HG02852 (cell line): ENCODE results near the gene FKBP3.
"Not testable (repeated sequence)": the region's sequence is repeated elsewhere in the genome, so short reads cannot be mapped to it uniquely, and the experiment has no call there.

ENCODE experiments used
- ATAC-seq: cut with Tn5 transposase; IDR thresholded peaks from one replicate; pipeline ENCODE4 v1.9.1; 2021; ENCODE audit warnings: mild to moderate bottlenecking, moderate library complexity; ENCODE audit not compliant: unreplicated experiment

Gene FKBP3

GRCh38 chr14:45114327-45114726 lies 20.0 kb downstream of the FKBP3 start:
- no peak for ATAC-seq

GRCh38 chr14:45112896-45113781 lies 21.1 kb downstream of the FKBP3 start:
- ATAC-seq, result no peak

GRCh38 chr14:45104561-45104960 lies 29.7 kb downstream of the FKBP3 start:
- ATAC-seq, result no peak

- ATAC-seq, result no peak
These were observed 30.5 kb downstream of the FKBP3 start for GRCh38 chr14:45103806-45104205.

- no peak for ATAC-seq
These were observed 38.1 kb downstream of the FKBP3 start for GRCh38 chr14:45096218-45096617.

- peak; percentile 61 for ATAC-seq
These were observed 39.1 kb downstream of the FKBP3 start for GRCh38 chr14:45095143-45095542.

GRCh38 chr14:45094275-45094674 lies 40.0 kb downstream of the FKBP3 start:
- ATAC-seq, result no peak

GRCh38 chr14:45091710-45092109 lies 42.6 kb downstream of the FKBP3 start:
- no peak for ATAC-seq

GRCh38 chr14:45089813-45090212 lies 44.5 kb downstream of the FKBP3 start:
- peak; percentile 79 for ATAC-seq

GRCh38 chr14:45084946-45085346 lies 49.3 kb downstream of the FKBP3 start:
- no peak for ATAC-seq

GRCh38 chr14:45083976-45084722 lies 50.1 kb downstream of the FKBP3 start, which contains the start of gene PRPF39:
PRPF39 (plus strand) TSS chr14:45084116; CDS start chr14:45095240, 11,124 bp downstream.
- peak; percentile 85 for ATAC-seq

- ATAC-seq, result peak; percentile 9
These were observed 50.7 kb downstream of the FKBP3 start for GRCh38 chr14:45083617-45083975.

- no peak for ATAC-seq
These were observed 51.9 kb downstream of the FKBP3 start for GRCh38 chr14:45082420-45082819.

- not testable (repeated sequence) for ATAC-seq
These were observed 53.2 kb downstream of the FKBP3 start for GRCh38 chr14:45081096-45081495.

- not testable (repeated sequence) for ATAC-seq
These were observed 53.8 kb downstream of the FKBP3 start for GRCh38 chr14:45080416-45080968.

GRCh38 chr14:45078323-45078722 lies 56.0 kb downstream of the FKBP3 start:
- no peak for ATAC-seq

GRCh38 chr14:45073231-45073879 lies 60.9 kb downstream of the FKBP3 start:
- no peak for ATAC-seq

GRCh38 chr14:45072126-45072525 lies 62.2 kb downstream of the FKBP3 start:
- ATAC-seq, result no peak

GRCh38 chr14:45070215-45070614 lies 64.1 kb downstream of the FKBP3 start:
- ATAC-seq, result no peak

GRCh38 chr14:45068396-45068795 lies 65.9 kb downstream of the FKBP3 start:
- ATAC-seq, result no peak

- no peak for ATAC-seq
These were observed 67.6 kb downstream of the FKBP3 start for GRCh38 chr14:45066667-45067066.
